ENCODE measurements around the gene CUEDC1. TPM values are rescaled to one million over a fixed set of nuclear protein-coding genes. Genes with fewer than 3 reads are reported as not detected.

Gene CUEDC1
- polyA plus RNA-seq, 4 donors: 1.6 to 14.9 (median 6.1) TPM

- Histone ChIP-seq H3K36me3 (ENCODE audit: control insufficient read depth in 3 of 3, insufficient read depth in 2 of 3, low read depth in 1 of 3, low read length in 3 of 3) (peaks cover 9 to 25% (median 10%) of the 10 kb centered on the region in 3 donors), H3K4me3 (ENCODE audit: low read depth in 1 of 3, low read length in 3 of 3) (no peak overlapping the region), H3K9me3 (ENCODE audit: control insufficient read depth in 2 of 2, insufficient read depth in 1 of 2, low read depth in 1 of 2, low read length in 1 of 2) (no peaks in the 10 kb centered on the region), H3K27ac (ENCODE audit: low read depth in 1 of 3, low read length in 2 of 3) (no peak overlapping the region), H3K4me1 (ENCODE audit: control insufficient read depth in 3 of 3, insufficient read depth in 2 of 3, low read depth in 1 of 3, low read length in 2 of 3) (no peaks in the 10 kb centered on the region), H3K27me3 (ENCODE audit: control insufficient read depth in 3 of 3, insufficient read depth in 3 of 3, low read length in 3 of 3) (no peaks in the 10 kb centered on the region)
- FAIRE-seq (no peak), DNase-seq (no peak)
- 91 to 95% (median 94%) methylated on average over 6 of the region's 6 CpGs for WGBS, 3 donors
These were observed 115.7 kb downstream of the CUEDC1 start for GRCh38 chr17:57839571-57839923.

DNA sequence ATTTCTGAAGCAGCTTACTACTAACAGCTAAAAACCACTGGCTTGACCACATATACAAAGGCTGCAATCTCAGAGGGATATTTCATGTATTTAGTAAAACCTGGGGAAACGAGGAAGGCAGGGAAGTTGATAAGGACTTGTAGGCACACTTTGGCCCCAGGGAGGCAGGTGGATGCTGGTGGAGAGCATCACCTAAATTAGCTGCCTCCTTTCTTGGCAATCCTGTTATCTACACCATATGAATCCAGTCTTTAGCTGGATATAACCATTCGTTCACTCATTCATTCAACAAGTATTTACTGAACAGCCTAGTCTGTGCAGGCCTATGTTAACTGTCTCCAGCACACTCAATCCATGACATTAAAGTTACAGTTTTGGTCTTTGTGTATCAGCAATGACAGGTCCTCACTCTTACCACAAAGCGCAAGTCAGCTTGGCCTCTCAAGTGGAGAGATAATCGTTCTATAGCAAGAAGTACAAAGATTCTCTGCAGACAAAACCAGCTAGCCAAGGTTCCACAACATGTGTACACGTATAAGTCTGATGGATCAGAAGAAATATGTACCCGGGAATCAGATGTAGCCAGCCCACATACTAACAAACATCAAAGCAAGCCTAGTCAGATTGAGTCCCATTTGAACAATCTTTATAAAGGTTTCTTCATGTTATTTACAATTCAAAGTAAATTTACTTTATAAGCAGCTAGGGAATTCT, 116.2 kb downstream of the CUEDC1 start:
- no peak for FAIRE-seq
- no peak overlapping the region for H3K4me3 ChIP-seq (ENCODE audit: low read depth in 1 of 3, low read length in 3 of 3)
- no peaks in the 10 kb centered on the region for H3K4me1 ChIP-seq (ENCODE audit: control insufficient read depth in 3 of 3, insufficient read depth in 2 of 3, low read depth in 1 of 3, low read length in 2 of 3)
- no peak overlapping the region for H3K27ac ChIP-seq (ENCODE audit: low read depth in 1 of 3, low read length in 2 of 3)
- H3K9me3 ChIP-seq (ENCODE audit: control insufficient read depth in 2 of 2, insufficient read depth in 1 of 2, low read depth in 1 of 2, low read length in 1 of 2): no peaks in the 10 kb centered on the region
- no peaks in the 10 kb centered on the region for H3K27me3 ChIP-seq (ENCODE audit: control insufficient read depth in 3 of 3, insufficient read depth in 3 of 3, low read length in 3 of 3)
- 62 to 74% (median 67%) methylated on average over 6 of the region's 6 CpGs for WGBS, 3 donors
- peaks cover 9 to 25% (median 10%) of the 10 kb centered on the region in 3 donors for H3K36me3 ChIP-seq (ENCODE audit: control insufficient read depth in 3 of 3, insufficient read depth in 2 of 3, low read depth in 1 of 3, low read length in 3 of 3)
- no peak for DNase-seq

GRCh38 chr17:57838453-57838852, 116.8 kb downstream of the CUEDC1 start:
- Histone ChIP-seq H3K36me3 (ENCODE audit: control insufficient read depth in 3 of 3, insufficient read depth in 2 of 3, low read depth in 1 of 3, low read length in 3 of 3) (peaks cover 9 to 23% (median 10%) of the 10 kb centered on the region in 3 donors), H3K27ac (ENCODE audit: low read depth in 1 of 3, low read length in 2 of 3) (no peak overlapping the region), H3K9me3 (ENCODE audit: control insufficient read depth in 2 of 2, insufficient read depth in 1 of 2, low read depth in 1 of 2, low read length in 1 of 2) (no peaks in the 10 kb centered on the region), H3K4me1 (ENCODE audit: control insufficient read depth in 3 of 3, insufficient read depth in 2 of 3, low read depth in 1 of 3, low read length in 2 of 3) (no peaks in the 10 kb centered on the region), H3K27me3 (ENCODE audit: control insufficient read depth in 3 of 3, insufficient read depth in 3 of 3, low read length in 3 of 3) (no peaks in the 10 kb centered on the region), H3K4me3 (ENCODE audit: low read depth in 1 of 3, low read length in 3 of 3) (no peak overlapping the region)
- DNase-seq (no peak), FAIRE-seq (no peak)
- 65 to 73% (median 67%) methylated on average over 4 of the region's 4 CpGs for WGBS, 3 donors

GRCh38 chr17:57835333-57835900, 119.8 kb downstream of the CUEDC1 start:
- whole genome bisulfite sequencing, 3 donors: 90 to 95% (median 93%) methylated on average over 2 of the region's 2 CpGs
- H3K27ac ChIP-seq (ENCODE audit: low read depth in 1 of 3, low read length in 2 of 3): no peak overlapping the region
- H3K4me1 ChIP-seq (ENCODE audit: control insufficient read depth in 3 of 3, insufficient read depth in 2 of 3, low read depth in 1 of 3, low read length in 2 of 3): peaks cover 0 to 6% (median 0%) of the 10 kb centered on the region in 3 donors
- no peaks in the 10 kb centered on the region for H3K27me3 ChIP-seq (ENCODE audit: control insufficient read depth in 3 of 3, insufficient read depth in 3 of 3, low read length in 3 of 3)
- H3K36me3 ChIP-seq (ENCODE audit: control insufficient read depth in 3 of 3, insufficient read depth in 2 of 3, low read depth in 1 of 3, low read length in 3 of 3): peaks cover 5 to 15% (median 9%) of the 10 kb centered on the region in 3 donors
- H3K4me3 ChIP-seq (ENCODE audit: low read depth in 1 of 3, low read length in 3 of 3): no peak overlapping the region
- no peak for DNase-seq
- FAIRE-seq: no peak
- H3K9me3 ChIP-seq (ENCODE audit: control insufficient read depth in 2 of 2, insufficient read depth in 1 of 2, low read depth in 1 of 2, low read length in 1 of 2): no peaks in the 10 kb centered on the region

DNA sequence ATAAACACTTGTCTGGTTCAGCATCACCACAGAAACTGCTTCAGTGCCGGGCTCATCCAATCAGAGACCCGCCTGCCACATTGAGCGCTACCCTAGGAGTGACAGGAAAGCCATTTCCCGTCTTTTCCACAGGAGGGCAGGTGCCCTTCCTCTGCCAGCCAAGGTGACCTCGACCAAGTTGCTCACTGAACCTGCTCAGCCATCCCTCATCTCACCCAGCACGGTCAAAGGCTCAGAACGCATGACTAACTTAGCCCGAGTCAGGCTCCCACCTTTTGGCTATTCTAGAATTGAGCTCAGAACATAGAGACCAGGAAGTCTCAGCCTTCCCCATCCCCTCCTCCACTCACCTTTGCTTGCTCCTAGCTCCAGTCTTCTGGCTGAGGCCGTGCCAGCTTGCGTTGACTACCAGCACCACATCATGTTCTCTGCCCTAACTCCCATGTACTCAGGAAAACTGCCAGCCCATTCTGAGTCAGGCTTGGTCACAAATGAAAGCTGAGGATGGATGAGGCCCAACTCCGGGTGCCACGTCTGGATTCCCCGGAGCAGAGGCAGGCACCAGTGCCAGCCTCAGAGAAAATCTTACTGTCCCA, 121.0 kb downstream of the CUEDC1 start:
- Histone ChIP-seq H3K36me3 (ENCODE audit: control insufficient read depth in 3 of 3, insufficient read depth in 2 of 3, low read depth in 1 of 3, low read length in 3 of 3) (peaks cover under 1 to 8% (median 6%) of the 10 kb centered on the region in 3 donors), H3K27ac (ENCODE audit: low read depth in 1 of 3, low read length in 2 of 3) (no peak overlapping the region), H3K4me1 (ENCODE audit: control insufficient read depth in 3 of 3, insufficient read depth in 2 of 3, low read depth in 1 of 3, low read length in 2 of 3) (peaks cover 0 to 6% (median 0%) of the 10 kb centered on the region in 3 donors), H3K9me3 (ENCODE audit: control insufficient read depth in 2 of 2, insufficient read depth in 1 of 2, low read depth in 1 of 2, low read length in 1 of 2) (no peaks in the 10 kb centered on the region), H3K27me3 (ENCODE audit: control insufficient read depth in 3 of 3, insufficient read depth in 3 of 3, low read length in 3 of 3) (no peaks in the 10 kb centered on the region), H3K4me3 (ENCODE audit: low read depth in 1 of 3, low read length in 3 of 3) (no peak overlapping the region)
- peak in 1 of 2 donors; percentile 39 for DNase-seq
- WGBS, 3 donors: 40 to 58% (median 45%) methylated on average over 13 of the region's 13 CpGs
- no peak for FAIRE-seq

DNA sequence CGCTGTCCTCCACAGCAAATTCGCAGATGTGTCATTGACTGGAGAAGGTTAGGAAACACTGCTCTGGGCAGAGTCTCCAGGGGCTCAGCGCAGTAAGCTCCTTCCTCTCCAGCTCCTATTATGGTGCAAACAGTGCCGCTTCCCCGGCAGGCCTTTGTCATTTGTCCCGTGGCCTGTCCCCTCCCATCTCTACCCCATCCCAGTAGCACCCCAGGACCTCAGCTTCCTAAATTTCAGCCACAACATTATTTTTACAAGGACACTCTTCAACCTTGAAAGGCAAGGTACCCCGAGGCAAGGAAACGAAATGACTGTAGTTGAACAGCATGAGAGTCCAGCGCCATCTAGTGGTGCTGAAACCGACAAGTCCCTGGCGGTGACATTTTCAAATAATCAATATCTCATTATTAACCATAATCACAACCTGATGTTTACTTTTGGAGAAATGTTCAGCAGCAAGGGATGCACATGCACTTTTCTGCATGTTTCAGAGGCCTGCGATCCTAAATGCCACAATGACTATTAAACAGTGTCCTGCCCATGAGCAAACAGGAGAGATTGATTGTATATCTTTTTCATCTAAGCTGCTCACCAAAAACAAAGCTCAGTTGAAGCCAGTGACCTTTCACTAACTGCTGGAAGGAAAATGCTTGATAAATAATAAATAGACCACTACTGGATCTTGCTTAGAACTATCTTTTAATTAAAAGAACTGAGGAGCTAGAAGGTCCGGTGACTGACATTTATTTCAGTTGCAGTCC, 121.9 kb downstream of the CUEDC1 start:
- H3K9me3 ChIP-seq (ENCODE audit: control insufficient read depth in 2 of 2, insufficient read depth in 1 of 2, low read depth in 1 of 2, low read length in 1 of 2): no peaks in the 10 kb centered on the region
- DNase-seq: peak; percentile 75 to 90
- FAIRE-seq: no peak
- H3K27me3 ChIP-seq (ENCODE audit: control insufficient read depth in 3 of 3, insufficient read depth in 3 of 3, low read length in 3 of 3): no peaks in the 10 kb centered on the region
- H3K27ac ChIP-seq (ENCODE audit: low read depth in 1 of 3, low read length in 2 of 3): peak overlapping the region in 1 of 3 donors; percentile 4
- H3K4me3 ChIP-seq (ENCODE audit: low read depth in 1 of 3, low read length in 3 of 3): peak overlapping the region in 2 of 3 donors; percentile 45 to 50
- H3K36me3 ChIP-seq (ENCODE audit: control insufficient read depth in 3 of 3, insufficient read depth in 2 of 3, low read depth in 1 of 3, low read length in 3 of 3): peaks cover 0 to 8% (median 6%) of the 10 kb centered on the region in 3 donors
- 7 to 9% (median 8%) methylated on average over 13 of the region's 13 CpGs for WGBS, 3 donors
- peaks cover 0 to 6% (median 0%) of the 10 kb centered on the region in 3 donors for H3K4me1 ChIP-seq (ENCODE audit: control insufficient read depth in 3 of 3, insufficient read depth in 2 of 3, low read depth in 1 of 3, low read length in 2 of 3)

DNA sequence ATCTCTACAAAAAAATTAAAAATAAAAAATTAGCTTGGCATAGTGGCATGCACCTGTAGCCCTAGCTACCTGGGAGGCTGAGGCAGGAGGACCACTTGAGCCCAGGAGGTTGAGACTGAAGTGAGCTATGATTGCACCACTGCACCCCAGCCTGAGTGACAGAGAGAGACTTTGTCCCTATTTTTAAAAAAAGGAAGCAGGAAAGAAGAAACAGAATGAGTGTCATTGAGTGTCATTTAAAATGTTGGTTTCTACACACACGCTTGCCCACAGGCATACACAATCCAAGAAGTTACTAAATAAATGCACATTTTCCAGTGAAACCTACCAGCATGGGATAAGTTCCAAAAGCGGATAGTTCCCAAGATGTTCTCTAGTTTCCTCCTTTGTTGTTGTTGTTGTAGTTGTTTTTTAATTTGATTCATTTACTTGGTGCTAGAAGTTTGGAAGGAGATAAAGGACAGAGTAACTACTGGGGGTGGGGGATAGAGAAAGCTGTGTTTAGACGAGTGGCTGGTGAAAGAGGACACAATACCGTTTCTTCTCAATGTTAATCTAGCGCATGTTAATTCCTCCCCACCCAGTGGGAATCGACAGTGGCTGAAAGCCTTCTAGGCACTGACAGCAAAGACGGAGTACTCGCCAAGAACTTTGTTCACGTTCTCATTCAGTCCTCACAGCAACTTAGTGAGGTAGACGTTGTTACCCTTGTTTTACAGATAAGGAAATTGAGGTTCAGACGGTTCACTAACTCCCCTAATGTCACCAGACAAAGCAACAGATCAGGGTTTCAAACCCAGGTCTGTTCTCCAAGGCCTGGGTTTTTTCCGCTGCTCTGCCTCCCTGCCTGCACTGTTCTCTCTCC, 122.7 kb downstream of the CUEDC1 start:
- Histone ChIP-seq H3K27ac (ENCODE audit: low read depth in 1 of 3, low read length in 2 of 3) (peak overlapping the region in 1 of 3 donors; percentile 4), H3K27me3 (ENCODE audit: control insufficient read depth in 3 of 3, insufficient read depth in 3 of 3, low read length in 3 of 3) (no peaks in the 10 kb centered on the region), H3K9me3 (ENCODE audit: control insufficient read depth in 2 of 2, insufficient read depth in 1 of 2, low read depth in 1 of 2, low read length in 1 of 2) (no peaks in the 10 kb centered on the region), H3K4me3 (ENCODE audit: low read depth in 1 of 3, low read length in 3 of 3) (peak overlapping the region in 2 of 3 donors; percentile 45 to 50), H3K36me3 (ENCODE audit: control insufficient read depth in 3 of 3, insufficient read depth in 2 of 3, low read depth in 1 of 3, low read length in 3 of 3) (peaks cover 0 to 5% (median 3%) of the 10 kb centered on the region in 3 donors), H3K4me1 (ENCODE audit: control insufficient read depth in 3 of 3, insufficient read depth in 2 of 3, low read depth in 1 of 3, low read length in 2 of 3) (peaks cover 0 to 6% (median 0%) of the 10 kb centered on the region in 3 donors)
- FAIRE-seq (no peak), DNase-seq (peak in 1 of 2 donors; percentile 25)
- 18 to 33% (median 32%) methylated on average over 12 of the region's 12 CpGs for WGBS, 3 donors
